HK-2 (cell line): ENCODE data around the gene TSEN54.

Source experiments
- DNase-seq: peaks from one replicate; pipeline ENCODE4 v3.0.0-alpha.2; 2018; ENCODE audit not compliant: unreplicated experiment

TSEN54 gene

DNA sequence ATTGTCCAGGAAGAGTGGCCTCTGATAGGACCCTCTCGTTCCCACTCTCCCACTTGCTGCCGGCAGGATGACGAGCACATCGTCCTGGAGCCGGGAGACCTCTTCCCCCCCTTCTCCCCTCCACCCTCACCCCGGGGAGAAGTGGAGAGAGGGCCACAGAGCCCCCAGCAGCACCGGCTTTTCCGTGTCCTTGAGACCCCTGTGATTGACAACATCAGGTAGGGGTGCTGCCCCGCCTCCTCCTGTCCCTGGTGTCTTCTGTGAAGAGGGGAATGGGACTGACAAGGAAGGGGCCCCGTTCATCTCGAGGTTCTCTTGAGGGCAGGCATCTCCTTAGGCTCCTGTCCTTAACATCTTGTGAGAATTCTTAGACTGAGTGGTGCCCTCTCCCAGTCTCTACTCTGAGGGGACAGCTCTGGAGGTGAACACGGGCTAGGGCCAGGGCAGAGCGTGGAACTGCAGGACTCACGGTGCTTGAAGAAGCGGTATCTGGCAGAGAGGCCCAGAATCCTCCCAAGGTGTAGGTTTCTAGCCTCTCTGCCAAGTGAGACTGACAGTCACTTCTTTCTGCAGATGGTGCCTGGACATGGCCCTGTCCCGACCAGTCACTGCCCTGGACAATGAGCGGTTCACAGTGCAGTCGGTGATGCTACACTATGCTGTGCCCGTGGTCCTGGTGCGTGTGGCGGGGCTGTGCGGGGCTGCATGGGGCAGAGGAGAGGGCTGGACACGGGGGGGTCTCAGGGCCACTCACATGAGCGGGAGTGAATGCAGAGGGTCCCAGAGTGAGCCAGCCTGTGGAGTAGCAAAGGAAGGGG is 27.4 kb upstream of the TSEN54 start:
- no peak for DNase-seq

DNA sequence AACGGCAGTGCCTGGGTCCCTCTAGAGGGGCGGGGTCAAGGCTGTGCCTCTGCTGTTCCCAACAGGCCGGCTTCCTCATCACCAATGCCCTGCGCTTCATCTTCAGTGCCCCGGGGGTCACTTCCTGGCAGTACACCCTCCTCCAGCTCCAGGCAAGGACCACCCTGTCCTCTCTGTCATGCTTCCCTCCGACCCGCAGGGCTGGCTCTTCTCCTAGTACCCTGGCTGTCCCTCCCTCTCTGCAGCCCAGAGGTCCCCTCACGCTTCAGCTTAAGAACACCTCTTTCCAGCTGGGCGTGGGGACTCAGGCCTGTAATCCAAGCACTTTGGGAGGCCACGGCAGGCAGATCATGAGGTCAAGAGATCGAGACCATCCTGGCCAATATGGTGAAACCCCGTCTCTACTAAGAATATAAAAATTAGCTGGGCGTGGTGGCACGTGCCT is 26.8 kb upstream of the TSEN54 start:
- no peak for DNase-seq

DNA sequence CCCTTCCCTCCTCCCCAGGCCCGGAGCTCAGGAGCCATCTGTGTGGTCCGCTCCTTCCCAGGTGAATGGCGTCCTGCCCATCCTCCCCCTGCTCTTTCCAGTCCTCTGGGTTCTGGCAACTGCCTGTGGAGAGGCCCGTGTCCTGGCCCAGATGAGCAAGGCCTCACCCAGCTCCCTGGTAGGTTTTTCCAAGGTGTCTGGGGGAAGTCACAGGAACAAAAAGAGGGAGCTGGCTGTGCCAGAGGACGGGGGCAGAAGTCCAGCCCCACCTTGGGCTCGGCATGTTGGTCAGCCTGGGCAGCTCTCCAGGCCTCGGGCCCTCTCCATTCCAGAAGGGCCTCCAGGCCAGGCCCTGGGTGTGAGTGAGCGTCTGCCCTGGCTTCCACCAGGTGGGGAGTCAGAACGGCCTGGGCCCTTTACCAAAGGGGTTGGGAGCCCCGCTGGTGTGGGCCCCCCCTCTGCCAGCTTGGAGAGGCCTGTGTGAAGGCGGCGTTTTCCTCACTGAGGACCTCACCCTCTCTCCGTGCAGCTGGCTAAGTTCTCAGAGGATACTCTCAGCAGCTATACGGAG is 26.1 kb upstream of the TSEN54 start:
- DNase-seq = no peak

DNA sequence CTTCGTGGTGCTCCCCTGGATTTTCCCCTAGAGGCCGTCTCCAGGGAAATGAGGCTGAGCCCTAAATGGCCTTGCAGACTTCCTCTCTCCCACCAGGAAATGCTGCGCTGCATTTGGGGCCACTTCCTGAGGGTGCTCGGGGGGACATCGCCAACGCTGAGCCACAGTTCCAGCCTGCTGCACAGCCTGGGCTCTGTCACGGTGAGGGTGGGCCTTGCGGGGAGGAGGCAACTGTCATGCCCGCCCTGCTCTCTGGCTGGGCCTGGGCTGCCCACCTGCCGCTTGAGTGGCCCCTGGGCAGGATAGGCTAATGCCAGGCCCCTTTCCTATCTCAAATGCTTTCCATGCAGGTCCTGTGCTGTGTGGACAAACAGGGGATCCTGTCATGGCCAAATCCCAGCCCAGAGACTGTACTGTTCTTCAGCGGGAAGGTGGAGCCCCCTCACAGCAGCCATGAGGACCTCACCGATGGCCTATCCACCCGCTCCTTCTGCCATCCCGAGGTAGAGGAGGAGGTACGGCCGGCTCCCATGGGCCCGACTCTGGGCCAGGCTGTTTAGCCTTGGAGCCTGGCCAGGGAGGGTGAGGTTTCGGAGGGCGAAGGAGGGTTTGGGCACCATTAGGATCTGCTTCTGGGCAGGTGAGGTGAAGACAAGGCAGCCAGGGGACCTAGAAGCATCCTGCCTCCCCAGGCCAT is 25.2 kb upstream of the TSEN54 start:
- no peak for DNase-seq

DNA sequence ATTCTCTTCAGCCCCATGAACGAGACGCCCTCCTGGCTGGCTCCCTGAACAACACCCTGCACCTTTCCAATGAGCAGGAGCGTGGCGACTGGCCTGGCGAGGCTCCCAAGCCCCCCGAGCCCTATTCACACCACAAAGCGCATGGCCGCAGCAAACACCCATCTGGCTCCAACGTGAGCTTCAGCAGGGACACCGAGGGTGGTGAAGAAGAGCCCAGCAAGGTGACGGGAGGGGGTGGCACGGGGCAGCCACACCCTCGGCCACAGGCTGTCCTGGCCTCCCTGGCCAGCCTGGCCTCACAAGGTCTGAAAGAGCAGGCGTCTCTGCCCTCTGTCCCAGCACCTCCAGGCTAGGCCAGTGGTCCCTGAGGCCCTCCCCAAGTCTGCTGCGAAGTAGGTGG is 24.6 kb upstream of the TSEN54 start:
- DNase-seq = no peak

DNA sequence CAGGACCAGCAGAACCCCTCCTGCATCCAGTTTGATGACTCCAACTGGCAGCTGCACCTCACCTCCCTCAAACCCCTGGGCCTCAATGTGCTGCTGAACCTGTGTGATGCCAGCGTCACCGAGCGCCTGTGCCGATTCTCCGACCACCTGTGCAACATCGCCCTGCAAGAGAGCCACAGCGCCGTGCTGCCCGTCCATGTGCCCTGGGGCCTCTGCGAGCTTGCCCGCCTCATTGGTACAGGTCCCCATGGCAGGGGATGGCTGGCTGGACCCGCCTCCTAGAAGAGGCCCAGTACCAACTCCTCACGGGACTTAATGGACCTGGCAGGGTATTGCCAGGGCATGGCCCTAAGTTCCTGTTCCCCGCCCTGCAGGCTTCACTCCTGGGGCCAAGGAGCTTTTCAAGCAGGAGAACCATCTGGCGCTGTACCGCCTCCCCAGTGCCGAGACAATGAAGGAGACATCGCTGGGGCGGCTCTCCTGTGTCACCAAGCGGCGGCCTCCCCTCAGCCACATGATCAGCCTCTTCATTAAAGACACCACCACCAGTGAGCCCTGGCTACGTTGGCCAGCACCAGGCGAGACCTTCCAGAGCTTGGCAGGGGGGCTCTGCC is 23.7 kb upstream of the TSEN54 start:
- DNase-seq = no peak

DNA sequence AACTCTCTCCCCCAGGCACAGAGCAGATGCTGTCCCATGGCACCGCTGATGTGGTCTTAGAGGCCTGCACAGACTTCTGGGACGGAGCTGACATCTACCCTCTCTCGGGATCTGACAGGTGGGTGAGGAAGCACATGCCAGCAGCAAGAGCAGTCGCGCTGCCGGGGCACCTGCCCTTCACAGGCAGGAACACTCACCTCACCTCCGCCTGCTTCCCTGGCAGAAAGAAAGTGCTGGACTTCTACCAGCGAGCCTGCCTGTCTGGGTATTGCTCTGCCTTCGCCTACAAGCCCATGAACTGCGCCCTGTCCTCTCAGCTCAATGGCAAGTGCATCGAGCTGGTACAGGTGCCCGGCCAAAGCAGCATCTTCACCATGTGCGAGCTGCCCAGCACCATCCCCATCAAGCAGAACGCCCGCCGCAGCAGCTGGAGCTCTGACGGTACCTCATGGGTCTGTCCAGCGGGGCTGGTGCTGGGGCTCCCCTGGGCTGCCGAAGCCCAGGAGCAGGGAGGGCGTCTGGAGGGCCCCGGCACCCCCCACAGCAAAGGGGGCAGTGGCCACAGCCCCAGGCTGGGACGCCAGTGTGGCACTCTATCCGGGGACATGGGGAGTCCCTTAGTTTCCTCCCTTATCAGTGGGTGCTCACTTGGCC is 22.7 kb upstream of the TSEN54 start:
- no peak for DNase-seq

DNA sequence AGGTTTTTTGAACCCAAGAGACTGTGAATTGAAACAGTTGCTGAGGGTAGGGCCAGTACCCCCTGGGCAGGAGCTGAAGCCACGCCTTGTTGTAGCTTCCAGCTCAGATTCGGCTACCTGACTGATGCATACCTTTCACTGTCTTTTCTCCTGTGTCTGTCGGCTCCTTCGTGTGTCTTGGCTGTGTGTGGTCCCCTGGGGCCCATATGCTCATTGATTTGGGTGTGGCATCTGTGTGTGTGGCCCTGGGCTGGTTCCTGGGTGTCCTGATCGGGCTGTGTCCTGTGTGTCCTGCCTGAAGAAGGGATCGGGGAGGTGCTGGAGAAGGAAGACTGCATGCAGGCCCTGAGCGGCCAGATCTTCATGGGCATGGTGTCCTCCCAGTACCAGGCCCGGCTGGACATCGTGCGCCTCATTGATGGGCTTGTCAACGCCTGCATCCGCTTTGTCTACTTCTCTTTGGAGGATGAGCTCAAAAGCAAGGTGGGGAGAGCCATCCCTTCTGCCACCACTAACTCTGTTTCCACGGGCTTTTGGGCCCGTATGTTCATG is 21.9 kb upstream of the TSEN54 start:
- DNase-seq = no peak

DNA sequence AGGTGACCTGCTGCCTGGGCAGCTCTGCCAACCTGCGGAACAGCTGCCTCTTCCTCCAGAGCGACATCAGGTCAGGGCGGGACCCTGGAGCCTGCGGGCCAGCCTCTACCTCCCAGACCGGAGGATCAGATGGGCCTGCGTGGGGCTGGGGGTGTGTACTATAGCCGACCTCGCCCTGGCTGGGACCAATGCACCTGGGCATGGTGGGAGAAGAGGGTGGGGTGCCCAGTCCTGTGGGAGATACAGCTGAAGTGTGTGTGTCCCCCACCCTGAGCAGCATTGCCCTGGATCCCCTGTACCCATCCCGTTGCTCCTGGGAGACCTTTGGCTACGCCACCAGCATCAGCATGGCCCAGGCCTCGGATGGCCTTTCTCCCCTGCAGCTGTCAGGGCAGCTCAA is 20.3 kb upstream of the TSEN54 start:
- DNase-seq = no peak

DNA sequence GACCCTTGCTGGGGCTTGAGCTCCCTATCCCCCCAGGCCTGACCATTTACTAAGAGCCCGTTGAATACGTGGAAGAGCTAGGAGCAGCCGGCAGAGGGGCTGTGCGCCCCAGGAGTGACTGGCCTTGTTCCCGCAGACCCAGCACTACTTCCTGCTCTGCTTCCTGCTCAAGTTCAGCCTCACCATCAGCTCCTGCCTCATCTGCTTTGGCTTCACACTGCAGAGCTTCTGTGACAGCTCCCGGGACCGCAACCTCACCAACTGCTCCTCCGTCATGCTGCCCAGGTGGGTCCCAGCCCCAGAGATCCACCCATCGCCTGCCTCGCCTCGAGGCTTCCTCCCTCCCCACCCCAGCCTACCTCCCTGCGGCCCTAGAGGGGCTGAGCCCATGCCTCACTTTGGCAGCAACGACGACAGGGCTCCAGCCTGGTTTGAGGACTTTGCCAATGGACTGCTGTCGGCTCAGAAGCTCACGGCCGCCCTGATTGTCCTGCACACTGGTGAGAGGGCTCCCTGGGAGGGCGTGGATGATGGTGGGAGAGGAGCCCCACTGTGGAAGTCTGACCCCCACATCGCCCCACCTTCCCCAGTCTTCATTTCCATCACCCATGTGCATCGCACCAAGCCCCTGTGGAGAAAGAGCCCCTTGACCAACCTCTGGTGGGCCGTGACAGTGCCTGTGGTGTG is 18.1 kb upstream of the TSEN54 start:
- no peak for DNase-seq

DNA sequence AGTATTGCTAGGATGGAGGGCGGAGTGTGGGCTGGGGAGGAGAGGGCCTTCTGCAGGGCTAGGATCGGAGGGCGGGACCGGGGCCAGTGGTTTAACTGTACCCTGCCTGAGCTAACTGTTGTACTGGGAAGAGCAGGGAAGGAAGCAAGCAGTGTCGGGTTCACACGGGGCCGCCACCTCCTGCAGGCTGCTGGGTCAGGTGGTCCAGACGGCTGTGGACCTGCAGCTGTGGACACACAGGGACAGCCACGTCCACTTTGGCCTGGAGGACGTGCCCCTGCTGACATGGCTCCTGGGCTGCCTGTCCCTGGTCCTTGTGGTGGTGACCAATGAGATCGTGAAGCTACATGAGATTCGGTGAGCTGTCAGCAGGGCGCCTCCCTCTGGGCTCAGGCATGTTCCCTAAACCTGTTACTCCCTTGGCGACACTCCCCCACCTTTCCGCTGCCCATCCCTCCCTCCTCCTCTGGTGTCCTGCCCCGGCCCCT is 17.6 kb upstream of the TSEN54 start:
- no peak for DNase-seq

DNA sequence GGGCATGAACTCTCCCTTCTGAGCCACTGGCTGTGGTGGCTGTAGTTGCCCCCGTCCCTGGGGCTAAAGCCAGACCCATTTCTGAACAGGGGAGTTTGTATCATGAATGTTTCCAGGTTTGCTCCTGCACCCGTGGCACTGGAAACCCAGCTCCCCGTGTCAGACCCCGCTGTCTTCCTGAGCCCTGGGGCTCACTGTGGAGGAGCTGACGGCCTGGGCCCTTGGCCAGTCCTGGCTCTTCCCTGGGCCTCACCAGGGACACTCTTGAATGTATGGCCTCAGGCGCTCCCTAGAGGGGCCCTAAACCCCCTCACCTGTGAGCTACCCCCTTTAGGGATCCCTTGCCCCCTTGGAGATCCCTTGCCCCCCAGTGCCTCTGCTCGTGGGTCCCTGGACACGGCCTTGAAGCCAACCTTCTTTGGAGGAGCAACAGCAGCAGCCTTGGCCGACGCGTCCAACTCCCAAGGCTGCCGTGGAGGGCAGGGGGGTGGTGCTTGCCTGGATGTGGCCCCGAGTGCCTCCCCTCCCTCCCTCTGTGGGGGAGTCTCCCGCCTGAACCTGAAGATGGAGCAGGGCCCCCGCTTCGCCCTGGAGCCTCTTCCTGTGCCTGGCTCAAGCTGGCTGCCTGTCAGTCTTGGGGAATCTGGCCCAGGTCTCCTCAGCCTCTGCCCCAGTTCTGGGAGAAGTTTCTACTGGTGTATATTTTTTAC is 16.9 kb upstream of the TSEN54 start:
- DNase-seq = no peak

DNA sequence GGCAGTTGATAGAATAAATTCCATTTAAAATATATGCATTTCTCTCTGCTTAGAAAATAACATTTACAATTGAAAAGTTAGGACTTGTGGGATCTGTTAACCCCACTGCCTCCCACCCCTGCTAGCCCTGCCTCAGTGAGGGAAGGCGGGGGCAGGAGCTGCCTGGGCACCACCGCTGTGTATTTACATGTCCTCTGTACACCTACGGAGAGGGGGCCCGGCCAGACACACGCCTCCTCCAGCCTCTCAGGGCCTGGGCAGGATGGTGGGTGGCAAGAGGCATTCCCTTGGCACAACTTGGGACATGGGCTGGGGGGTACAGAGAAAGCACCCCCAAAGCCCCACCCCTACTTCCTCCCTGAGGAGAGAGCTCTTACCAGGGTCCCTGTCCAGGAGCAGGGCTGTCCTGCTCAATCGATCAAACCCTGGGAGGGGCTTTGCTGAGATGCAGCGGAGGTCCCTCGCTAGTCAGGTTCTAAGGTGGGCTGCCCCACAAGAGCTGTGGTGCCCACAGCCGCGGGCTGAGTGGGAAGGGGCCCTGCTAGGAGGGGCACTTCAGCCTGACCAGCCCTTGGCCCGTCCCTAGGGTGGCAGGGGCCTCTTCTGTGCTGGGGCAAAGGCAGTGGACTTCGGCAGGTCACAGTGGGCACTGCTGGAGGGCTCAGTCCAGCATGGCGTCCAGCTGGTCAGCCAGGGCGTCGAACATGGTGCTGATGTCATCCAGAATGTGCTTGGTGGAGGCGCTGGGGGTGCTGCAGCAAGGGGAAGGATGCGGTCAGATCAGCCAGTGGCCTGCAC is 15.7 kb upstream of the TSEN54 start:
- no peak for DNase-seq

DNA sequence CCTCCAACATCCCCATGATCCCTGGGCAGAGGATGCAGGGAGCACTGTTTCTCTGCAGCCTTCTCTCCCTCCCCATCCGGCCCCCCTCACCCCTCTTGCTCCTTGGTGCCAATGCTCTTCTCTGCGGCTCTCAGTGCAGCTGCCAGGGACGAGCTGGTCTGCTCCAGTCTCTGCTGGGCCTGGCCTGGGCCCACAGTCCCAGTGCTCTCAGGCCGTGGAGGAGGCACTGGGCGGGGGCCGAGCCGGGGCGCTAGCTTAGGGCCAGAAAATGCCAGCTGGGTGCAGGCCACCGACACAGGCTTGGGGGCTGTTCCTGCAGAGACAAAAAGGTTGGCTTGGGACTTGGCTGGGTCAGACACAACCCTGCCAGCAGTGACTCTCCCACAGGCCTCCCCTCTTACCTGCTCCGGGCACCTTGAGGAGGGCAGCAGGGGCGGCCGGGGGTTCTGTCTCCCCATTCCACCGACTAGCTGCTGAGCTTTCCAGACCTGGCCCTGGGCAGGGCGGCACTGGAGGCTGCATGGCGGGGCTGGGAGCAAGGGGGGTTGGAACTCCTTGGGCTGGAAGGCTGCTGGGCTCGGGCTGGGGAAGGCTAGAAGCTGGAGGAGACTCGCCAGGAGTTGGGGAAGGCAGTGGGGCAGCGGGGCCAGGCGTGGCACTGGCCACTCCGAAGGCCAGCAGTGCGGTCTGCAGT is 14.8 kb upstream of the TSEN54 start:
- DNase-seq = no peak

DNA sequence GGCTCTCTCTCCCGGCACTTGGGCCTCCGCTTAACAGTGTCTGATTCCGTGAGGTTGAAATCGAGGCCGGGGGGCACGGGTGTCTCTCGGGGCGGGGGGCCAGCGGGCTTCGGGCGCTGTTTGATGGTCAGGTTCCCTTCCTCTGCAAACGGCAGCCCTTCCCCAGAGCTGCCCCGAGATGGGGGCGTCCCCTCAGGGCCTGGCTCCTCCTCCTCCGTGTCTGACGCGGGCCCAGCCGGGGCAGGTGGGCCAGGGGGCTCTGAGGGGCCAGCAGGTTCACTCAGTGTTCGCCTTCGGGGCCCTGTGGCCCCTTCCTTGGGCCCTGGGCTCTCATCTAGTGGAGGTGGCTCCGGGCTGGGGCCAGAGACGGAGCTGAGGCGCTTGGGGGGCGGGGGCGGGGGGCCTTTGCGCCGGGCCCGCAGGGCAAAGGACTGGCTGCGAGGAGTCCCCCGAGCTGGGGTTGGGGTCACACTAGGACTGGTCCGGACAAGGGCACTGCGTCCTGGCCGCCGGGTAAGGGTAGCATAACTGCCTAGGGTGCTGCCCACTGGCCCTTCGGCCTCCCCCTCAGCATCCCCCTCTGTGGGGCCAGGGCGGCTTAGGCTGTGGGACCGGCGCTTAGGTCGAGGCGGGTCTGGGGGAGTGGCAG is 14.1 kb upstream of the TSEN54 start:
- DNase-seq = no peak

DNA sequence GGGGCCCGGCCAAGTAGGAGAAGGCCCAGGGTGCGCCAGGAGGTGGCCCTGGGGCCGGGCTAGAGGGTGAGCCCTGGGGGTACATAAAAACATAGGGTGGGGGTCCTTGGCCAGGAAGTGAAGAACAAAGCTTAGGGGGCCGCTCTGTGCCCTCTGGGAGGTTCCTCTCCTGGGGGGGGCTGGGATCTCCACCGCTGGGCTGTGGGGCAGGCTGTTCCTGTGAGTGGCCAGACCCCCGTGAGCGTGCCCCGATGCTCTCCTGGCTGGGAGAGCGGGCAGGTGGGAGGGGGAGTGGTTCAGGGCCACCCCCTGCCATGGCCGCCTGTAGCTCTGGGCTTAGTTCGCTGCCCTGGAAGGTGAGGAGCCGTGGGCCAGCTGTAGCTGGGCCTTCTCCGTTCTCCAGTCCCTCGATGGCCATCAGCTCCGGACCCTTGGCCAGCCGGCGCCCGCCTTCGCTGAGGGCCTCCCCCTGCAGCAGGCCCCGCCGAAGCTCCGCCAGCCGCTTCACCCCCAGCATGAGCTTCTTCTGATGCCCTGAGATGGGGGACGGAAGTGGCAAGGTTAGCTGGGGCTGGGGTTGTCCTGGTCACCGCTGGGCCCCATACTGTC is 13.5 kb upstream of the TSEN54 start:
- DNase-seq = no peak

DNA sequence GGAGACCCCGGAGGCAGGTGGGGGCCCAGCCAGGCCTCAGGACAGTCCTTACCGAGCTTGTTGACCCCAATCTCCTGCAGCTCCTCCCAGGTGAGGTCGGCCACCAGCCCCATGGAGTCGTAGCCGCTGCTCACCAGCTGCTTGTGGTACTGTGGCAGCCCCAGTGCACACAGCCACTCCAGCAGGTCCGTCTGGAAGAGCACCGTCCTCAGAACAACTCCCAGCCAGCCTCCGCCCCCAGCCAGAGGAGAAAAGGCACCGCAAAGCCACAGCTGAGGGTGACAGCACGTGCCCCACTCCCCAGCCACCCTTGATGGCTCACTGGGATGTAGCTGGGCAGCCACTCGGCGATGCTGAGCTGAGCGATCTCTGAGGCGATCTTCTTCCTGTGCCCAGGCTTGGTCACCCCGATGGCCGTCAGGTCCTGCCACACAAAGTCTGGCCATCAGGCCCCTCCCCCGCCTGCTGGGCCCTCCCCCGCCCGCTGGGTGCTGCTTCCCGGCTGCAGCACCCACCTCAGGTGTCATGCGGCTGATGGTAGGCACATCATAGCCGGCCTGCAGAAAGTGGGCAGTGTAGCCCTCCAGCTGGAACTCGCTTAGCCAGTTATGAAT is 12.9 kb upstream of the TSEN54 start:
- DNase-seq = no peak

DNA sequence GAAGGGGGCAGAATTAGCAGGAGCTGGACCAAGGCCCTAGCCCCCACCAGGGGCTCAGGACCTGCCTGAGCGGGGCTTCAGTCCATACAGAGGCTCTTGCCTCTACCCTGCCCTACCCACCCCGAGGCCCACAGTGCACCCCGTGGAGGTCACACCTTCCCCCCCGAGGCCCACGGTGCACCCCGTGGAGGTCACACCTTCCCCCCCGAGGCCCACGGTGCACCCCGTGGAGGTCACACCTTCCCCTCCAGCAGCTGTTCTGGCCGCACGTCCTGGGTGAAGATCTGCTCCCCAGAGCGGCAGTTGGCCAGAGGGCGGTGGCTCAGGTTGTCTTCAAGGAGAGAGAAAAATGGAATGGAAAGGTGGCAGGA is 12.4 kb upstream of the TSEN54 start:
- no peak for DNase-seq
